ENCODE data around the gene OTUD5.
"Not testable (repeated sequence)": the region's sequence is repeated elsewhere in the genome, so short reads cannot be mapped to it uniquely, and the experiment has no call there.

GRCh38 chrX:48876944-48877343 lies 80.5 kb downstream of the OTUD5 start:
- not testable (repeated sequence) for TF ChIP-seq CTCF (IDR thresholded peaks at IDR 0.05); POLR2A (IDR thresholded peaks at IDR 0.05; ENCODE audit: low read depth); EP300 (IDR thresholded peaks at IDR 0.05); POLR2AphosphoS5 (IDR thresholded peaks at IDR 0.05)

Data from esophagus muscularis mucosa (tissue), 4 donors.